NOMO-1 treated with DMSO at 0.1 percent for 48 hours (cell line): Measurements from ENCODE around the gene NUMBL.

ENCODE experiments used
- DNase-seq: peaks from one replicate; lab custom pipeline; 2025; ENCODE audit not compliant: unreplicated experiment; lab: John Stamatoyannopoulos, UW

Gene NUMBL

DNA sequence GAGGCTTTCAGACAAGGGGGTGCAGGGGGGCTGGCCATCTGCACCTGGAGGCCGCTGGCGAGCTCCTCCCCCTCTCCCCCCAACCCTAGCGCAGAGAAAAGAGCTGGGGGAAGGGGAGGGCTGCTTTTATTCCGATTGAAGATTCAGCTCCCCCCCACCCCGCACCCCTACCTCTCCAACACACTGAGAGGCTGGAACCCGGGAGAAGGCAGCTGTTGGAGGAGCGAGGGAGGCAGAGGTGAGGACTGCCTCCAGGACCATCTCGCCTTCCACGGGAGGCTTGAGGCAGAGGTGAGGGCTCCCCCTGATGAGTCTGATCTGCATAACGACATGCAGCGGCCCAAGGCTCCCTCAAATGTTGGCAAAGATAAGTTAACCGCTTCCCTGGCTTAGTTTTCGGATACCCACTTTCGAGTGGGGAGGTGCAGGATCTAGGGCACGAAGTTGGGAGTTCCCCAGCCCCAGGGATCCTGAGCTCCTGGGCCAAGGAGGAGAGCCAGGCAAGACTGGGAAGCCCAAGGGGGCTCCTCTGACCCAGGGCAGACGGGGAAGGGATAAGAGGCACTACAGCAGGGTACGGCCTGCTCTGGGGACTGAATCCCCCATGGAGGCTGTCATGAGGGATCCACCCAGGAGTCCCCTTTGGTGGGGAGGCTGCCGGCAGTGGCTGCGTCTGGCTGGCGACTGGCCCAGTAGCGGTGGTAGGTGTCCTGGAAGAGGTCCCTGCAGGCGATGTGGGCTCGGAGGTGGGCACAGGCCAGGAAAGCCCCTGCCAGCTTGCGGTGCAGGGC, 1.2 kb upstream of the NUMBL start:
- DNase-seq = no peak

DNA sequence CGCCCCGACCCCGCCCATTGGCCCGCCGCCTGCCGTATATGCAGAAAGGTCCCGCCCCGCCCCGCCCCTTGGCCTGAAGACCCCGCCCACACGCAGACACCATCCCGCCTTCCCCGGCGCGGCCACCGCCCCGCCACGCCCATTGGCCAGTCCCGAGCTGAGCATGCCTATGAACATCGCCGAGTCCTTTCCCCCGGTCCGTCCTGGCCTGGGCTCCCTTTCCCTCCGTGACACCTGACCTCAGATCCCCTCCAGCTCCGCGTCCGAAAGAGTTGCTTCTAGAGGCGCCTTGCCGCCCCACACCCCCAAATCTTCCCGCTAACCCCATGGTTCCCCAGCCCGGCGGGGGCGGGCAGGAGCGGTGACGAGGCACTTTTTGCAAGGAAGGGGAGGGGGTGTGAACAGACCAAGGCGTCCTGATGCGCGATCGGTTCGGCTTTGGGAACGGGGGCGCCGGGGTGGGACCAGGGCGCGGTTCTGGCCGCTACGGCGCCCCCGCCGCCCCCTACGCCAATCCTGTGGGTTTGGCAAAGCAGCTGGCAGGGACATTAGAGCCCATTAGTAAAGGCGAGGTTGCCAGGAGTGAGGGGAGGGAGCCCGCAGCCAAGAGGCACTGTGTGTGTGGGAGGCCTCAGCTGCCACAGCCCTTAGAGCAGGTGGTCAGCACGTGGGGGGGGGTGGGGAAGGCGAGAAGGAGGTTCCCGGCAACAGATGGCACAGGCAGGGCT, 406 bp upstream of the NUMBL start:
- peak; percentile 70 for DNase-seq

DNA sequence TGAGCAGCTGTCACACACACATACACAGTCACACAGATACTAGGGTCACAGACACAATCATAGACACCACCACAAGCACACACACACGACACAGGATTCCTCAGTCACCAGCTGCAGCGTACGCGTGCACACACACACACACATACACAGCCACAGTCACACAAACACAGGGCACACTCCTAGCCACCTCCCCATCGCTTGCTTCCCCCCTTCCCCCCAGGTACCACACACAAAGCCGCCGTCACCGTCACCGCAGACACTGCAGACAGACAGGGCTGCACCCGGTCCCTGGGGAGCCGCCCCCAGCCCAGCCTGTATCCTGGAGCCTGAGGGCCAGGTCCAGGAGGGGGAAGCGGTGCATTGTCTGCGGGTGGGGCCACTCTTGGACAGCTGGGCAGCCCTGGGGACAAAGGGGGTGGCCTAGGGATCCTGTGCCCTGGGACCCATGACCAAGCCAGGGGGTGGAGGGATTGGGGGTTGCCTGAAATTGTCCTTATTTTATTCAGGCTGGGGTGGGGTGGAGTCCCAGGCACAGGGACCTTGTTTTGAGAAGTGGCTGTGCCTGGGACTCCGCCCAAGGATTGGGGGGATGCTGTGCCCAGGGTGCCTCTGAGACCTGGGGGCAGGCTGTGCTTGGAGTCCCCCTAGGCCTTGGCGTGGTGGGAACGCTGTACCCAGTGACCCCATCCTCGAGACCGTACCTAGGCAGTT, 957 bp downstream of the NUMBL start:
- DNase-seq = no peak

DNA sequence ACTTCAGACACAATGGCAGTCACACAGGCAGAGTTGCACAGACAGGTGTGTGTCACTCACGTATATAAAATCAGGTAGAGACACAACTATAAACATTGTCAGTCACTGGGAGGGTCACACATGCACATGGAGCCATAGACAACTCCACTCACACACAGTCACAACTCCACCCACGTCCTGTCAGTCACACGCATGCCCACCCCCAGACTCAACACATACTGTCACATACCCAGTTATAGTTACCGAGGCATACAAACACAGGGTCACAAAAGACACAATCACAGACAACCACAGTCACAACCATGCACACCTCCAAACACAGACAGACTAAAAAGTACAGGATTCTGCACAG, 1.5 kb downstream of the NUMBL start:
- DNase-seq = no peak

DNA sequence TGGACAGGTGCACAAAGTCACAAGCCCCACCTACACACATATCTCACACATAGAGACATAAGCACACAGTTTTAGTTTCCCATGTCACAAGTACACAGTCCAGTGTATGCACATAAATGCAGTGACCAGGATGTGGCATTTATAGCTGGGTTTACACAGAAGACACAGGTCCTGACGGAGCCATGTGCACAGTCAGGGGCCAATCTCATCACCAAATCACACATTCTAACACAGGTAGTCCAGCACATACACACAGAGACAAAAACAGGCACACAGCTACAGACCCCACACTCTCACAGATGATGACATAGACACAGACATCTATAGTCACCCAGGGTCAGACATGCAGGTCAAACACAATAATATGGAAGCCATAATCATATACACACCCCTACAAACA, 2.1 kb downstream of the NUMBL start:
- DNase-seq = no peak

DNA sequence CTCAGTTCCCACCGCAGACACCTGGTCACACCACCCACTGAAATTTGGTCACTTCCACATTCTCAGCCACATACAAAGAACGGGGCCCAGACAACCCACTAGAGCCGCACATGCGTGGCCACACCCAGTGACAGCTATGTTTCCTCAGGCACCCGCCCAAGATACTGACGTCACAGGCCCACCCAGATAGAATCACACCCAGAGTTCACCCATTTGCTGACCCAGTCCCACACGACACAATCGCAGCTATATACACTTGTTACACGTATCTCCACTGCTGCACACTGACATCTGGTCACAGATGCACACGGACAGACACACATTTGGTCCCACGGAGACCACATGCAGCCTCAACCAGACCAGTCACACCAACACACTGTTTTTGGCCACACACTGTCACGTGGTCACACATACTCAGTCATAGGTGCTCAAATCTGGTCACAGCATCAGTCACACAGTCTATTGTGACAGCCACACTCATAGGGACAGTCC, 2.9 kb downstream of the NUMBL start:
- DNase-seq = peak; percentile 3

DNA sequence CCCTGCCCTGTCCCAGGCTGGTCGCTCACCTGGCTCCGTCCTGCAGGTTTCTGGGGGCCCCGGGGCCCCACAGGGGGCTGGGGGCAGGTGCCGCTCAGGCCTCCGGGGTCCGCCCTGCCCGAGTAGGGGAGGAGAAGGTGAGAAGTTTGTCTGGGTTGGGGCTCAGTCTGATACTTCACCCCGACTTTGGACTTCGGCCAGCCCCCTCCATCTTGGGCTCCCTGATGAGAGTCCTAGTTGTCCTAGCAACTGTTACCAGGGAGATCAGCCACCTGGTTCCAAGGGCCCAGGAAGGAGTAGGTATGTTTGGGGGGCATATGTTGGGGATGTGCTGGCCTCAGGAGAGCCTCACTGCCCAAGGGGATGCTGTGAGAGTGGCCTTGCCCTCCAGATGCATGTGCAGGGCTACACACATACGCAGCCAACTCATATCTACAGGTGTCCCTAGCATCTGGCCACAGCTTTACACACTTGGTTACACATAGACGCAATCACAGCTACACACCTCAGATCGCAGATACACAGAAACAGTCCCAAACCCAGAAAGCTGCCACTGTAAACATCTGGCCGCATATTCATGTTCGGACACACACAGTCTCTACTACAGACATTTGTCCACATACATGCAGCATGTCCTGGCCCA, 3.4 kb downstream of the NUMBL start:
- DNase-seq = no peak

DNA sequence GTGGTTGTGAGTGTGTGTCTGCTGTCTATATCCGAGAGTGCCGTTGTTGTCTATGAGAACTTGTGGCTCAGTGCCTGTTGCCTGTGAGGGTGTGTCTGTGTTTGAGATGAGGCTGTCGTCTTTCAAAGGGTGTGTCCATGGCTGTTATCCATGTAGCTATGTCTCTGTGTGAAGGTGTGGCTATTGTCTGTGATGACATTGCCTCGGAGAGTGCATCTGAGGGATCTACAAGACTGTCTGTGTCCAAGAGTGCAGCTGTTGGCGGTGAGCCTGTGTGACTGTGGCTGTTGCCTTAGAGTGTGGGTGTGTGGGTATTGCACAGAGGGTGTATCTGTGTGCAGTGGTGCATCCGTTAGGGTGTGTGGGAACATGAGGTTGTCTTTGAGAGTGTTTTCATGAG, 4.9 kb downstream of the NUMBL start:
- no peak for DNase-seq

DNA sequence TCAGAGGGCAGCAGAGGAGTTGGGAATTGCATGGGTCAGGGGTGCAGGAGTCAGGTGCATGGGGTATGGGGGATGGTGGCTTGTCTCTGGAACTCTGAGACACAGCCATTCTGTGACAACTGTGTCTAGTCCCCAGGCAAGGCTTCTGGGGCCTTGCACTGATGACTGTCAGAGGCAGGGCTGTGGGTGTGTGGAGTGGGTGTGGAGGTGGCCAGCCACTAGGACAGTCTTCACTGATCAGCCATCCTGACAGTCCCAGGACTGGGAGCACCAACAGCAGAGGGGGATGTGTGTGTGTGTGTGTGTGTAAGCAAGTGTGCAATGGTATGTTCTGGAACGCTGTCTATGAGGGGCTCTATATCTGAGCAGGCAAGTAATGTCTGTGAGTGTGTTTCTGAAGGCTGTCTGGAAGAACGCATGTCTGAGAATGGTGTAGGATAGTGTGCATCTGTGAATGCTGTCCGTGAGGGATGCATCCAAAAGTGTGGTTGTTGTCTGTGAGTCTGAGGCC, 5.4 kb downstream of the NUMBL start:
- no peak for DNase-seq

DNA sequence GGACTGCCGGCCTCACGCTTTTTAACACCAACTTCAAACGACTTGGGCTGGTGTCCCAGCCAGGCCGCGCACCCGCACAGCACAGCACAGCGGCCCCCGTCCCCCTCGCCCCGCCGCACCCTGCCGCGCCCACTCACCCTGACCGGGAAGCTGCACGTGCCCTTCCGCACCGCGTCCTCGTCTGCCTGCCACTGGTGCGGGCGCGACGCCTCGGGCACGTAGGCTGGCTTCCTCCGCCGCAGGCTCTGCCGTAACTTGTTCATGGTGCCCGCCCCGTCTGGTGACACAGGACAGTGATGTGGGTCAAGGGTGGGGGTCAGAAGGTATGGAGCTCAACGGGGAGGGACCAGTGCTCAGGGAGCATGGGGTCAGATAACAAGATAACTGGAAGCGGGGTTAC, 6.2 kb downstream of the NUMBL start:
- no peak for DNase-seq

DNA sequence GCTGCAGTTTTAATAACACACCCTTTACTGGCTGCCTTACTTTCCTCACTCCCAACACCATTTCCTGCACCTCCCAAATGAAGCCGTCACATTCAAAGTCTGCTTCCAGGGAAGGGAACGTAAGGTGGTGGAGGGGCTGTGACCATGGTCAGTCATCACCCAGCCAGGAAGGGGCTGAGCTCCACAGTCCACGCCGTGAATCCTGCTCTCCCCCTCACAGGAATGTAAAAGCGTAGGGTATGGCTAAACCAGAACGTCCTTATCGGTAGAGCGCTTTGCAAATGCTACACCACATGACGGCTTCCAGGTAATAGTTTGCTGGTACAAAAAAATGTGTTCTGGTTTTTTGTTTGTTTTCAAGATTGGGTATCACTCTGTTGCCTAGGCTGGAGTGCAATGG, 7.0 kb downstream of the NUMBL start:
- DNase-seq = no peak

DNA sequence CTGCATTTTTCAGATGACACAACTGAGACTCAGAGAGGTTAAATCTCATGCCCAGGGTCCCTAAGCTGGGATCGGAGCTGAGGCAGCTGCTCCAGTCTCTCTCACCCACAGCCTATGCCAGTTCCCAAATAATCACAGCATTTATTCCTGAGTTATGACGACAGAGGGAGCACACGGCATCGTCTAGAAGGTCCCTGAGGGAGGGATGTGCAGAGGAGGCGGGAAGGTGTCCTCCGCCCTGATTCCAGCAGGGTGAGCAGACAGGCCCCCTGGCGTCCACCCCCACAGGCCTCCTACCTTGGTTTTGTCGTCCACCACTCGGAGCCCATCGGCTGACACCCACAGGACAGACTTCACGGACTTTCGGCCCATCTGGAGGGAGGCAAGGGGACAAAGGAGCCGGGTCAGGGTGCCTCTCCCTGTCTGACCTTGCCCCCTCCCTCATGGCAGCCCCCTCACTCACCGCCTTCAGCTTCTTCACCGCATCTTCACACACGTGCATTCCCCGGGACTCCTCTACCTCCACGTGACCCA, 8.0 kb downstream of the NUMBL start:
- DNase-seq = no peak

DNA sequence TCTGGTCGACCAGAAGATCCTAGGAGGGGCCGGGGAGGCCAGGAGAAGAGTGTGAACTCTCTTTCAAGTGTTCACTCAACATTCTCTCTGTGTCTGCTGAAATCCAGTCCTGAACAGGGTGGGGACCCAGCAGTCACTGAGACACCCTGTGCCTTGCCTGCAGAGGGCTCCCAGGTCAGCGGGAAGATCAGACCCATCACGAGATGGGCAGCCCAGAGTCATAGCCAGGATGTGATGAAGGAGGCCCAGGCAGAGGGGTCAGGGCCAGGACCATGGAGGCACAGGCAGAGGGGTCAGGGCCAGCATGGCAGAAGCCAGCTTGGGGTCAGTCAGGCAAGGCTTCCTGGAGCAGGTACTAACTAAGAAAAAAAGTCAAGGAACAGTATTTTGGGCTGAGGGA, 9.4 kb downstream of the NUMBL start:
- DNase-seq = no peak

DNA sequence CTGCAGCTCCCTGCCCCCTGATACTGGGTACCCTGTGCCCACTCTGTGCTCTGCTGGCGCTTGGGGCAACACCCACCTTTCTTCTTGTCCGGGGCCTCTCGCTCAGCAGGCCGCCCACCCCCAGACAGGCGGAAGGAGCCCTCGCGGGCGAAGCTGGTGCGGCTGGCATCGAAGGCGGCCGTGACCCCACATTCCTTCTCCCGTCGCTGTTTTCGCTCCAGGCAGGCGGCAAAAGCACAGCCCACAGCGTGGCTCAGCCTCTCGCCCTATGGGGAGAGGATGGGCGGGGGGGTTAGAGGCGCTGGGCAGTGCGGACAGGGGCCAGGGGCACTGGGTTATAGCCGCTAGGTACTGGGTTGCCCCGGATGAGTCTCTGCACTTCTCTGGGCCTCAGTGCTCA, 13.3 kb downstream of the NUMBL start:
- DNase-seq = no peak

DNA sequence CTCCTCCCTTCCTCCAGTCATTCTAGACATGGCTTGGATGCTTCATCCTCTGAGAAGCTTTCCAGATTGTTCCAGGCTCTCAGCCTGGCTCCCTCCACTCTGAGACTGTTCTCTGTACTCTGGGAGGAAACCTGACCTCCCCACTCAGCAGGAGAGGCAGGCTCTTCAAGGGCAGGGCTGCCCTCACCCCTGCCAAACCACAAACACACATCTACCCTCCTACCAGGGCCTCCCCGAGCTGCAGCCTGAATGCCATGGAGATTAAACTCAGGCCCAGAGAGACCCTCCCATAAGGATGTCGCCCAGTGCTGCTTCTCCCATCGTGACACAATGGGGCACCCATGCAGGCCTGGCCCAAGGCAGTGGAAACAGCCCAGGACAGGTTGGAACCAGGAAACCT, 16.2 kb downstream of the NUMBL start:
- DNase-seq = no peak

DNA sequence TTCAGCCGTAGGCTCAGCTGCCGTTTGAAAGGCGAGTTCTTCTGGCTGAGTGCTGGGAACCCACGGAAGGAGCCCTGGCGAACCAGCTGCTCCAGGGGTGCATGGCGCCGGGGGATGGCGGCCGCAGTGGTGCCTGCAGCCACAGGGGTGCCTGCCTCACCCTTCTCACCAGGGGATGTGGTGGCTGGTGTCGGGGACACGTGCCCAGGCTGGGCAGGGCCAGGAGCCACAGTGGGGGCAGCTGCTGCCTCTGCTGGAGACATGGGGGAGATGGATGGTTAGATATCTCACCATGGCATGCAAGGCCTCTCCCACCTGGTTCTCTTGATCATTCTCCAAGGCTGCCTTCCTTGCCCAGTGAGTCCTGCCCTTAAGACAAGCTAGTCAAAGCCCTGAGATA, 17.1 kb downstream of the NUMBL start:
- no peak for DNase-seq

DNA sequence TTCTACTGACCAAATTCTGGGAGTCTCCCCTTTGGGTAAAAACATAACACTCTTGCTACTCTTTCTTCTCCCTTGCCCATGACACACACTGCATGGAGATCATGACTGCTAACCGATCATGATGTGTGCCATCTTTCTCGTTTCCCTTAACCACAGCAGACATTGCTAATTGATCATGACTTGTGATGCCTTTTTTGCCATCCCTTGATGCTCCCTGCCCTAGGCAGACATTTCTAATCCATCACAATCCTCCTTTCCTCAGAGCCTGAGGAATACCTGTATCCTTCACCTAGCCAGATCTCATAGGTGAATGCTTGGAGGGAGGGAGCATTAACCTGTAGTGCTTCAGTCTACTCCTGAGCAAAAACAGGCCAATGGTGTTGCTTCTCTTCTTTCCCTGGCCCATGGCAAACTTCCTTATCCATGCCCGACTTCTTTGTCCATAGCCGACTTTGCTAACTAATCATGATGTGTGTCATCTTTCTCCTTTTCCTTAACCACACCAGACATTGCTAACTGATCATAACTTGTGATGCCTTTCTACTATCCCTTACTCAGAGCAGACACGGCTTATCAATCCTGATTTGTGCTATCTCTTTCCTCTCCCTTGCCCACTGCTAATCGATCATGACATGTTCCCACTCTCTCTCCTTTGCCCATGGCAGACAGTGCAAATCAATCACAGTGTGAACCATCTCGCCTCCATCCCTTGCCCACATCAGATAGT, 17.7 kb downstream of the NUMBL start:
- DNase-seq = no peak

DNA sequence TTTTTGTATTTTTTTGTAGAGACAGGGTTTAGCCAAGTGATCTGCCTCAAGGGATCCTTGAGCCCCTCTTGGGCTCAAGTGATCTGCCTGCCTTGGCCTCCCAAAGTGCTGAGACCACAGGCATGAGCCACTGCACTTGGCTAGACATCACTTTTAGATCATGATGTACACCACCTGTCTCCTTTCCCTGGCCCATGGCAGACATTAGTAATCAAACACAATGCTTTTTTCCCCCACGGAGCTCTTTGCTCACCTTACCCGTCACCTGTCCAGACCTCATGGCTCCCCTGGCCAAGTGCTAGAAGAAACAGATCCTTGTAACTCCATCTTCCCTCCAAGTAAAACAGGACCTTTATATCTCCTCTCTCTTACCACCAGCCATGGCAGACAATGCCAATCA, 18.4 kb downstream of the NUMBL start:
- DNase-seq = no peak

DNA sequence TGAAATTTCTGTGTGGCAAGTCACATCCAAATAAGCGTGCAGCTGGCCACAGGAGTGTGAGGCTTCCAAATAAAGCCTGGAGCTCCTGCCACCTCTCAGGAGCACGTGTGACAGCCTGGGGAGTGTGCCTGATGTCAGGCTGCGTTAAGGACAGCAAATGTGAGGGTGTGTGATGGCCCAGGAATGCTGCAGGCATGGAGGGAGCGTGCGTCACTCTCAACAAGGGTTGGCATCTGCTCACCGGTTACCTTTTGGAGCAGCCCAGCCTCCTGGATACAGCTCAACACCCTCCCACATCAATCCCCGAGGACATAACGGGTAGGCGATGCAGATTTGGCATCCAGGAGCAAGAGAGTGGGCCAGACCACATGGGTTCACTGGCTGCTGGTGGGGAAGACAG, 19.0 kb downstream of the NUMBL start:
- no peak for DNase-seq

DNA sequence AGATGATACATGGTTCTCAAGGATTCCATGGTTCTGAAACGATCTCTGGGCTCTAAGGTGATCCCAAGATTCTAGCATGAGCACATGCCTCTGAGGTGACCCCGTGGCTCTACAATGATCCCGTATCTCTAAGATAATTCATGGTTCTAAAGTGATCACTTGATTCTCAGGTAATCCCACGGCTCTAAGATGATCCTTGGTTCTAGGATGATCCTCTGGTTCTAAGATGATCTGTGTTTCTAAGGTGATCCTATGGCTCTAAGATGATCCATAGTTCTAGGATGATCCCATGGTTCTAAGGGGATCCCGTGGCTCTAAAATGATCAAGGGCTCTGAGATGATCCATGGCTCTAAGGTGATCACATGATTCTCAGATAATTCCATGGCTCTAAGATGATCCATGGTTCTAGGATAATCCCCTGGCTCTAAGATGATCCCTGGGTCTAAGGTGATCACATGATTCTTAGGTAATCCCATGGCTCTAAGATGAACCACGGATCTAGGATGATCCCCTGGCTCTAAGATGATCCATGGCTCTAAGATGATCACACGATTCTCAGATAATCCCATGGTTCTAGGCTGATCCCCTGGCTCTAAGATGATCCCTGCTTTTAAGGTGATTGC, 21.3 kb downstream of the NUMBL start:
- no peak for DNase-seq
